OCI-LY3 (cell line): ENCODE measurements around the gene NTN5.
"Not testable (repeated sequence)": the region's sequence is repeated elsewhere in the genome, so short reads cannot be mapped to it uniquely, and the experiment has no call there.

Experiments
- H2AFZ ChIP-seq: fragments of 200-600, 300-600 bp; shearing (Covaris generic); 2 replicates; pipeline ENCODE4 v1.6.0; 2014; ENCODE audit warnings: antibody characterized with exemption, low read depth, low read length
- H3K27ac ChIP-seq: fragments of 200-600, 300-600 bp; sonication (generic); 2 replicates; pipeline ENCODE4 v1.5.1; 2014; ENCODE audit warnings: mild to moderate bottlenecking, low read length, moderate library complexity, mixed read lengths
- H3K27me3 ChIP-seq: fragments of 200-600, 300-600 bp; sonication (generic); 2 replicates; pipeline ENCODE4 v1.6.1; 2014; ENCODE audit warnings: low read depth, low read length, mixed read lengths
- H3K36me3 ChIP-seq: fragments of 200-600, 300-600 bp; sonication (generic); replicated peaks from 2 replicates; pipeline ENCODE3; 2014; ENCODE audit warnings: low read depth, low read length, mixed read lengths
- H3K4me1 ChIP-seq: fragments of 300-600, 200-600 bp; sonication (generic); 2 replicates; pipeline ENCODE4 v1.6.1; 2014; ENCODE audit warnings: low read length, mixed read lengths
- H3K4me2 ChIP-seq: fragments of 200-600, 300-600 bp; sonication (generic); 2 replicates; pipeline ENCODE4 v1.6.1; 2014; ENCODE audit warnings: low read length, mixed read lengths
- H3K4me3 ChIP-seq: fragments of 300-600, 200-600 bp; sonication (generic); 2 replicates; pipeline ENCODE4 v1.5.1; 2014; ENCODE audit warnings: antibody characterized with exemption, mild to moderate bottlenecking, low read length, moderate library complexity
- H3K79me2 ChIP-seq: fragments of 300-600, 200-600 bp; shearing (Covaris generic); 2 replicates; pipeline ENCODE4 v1.6.1; 2014; ENCODE audit warnings: mild to moderate bottlenecking, low read length, mixed read lengths
- H3K9ac ChIP-seq: fragments of 300-600, 200-600 bp; shearing (Covaris generic); 2 replicates; pipeline ENCODE4 v1.6.0; 2014; ENCODE audit warnings: mild to moderate bottlenecking, low read length, moderate library complexity
- H3K9me3 ChIP-seq: fragments of 200-600, 300-600 bp; shearing (Covaris generic); 2 replicates; pipeline ENCODE4 v1.6.1; 2014; ENCODE audit warnings: low read length, mixed read lengths; ENCODE audit not compliant: insufficient read depth
- H4K20me1 ChIP-seq: fragments of 200-600, 300-600 bp; sonication (generic); 2 replicates; pipeline ENCODE4 v1.6.1; 2016; ENCODE audit warnings: low read length, mixed read lengths; ENCODE audit not compliant: insufficient read depth
- CTCF ChIP-seq: fragments of 200-600, 300-600 bp; sonication (generic); IDR thresholded peaks from 2 replicates; pipeline ENCODE4 v1.5.1; 2014; ENCODE audit warnings: antibody characterized with exemption, low read length, low read depth
- EZH2phosphoT487 ChIP-seq: fragments of 200-600 bp; shearing (Covaris generic); IDR thresholded peaks from 2 replicates; pipeline ENCODE4 v1.6.1; 2018; ENCODE audit warnings: antibody characterized with exemption, mixed run types, low read depth

Gene NTN5

GRCh38 chr19:48680436-48681126 is 7.8 kb upstream of the NTN5 start:
- Histone ChIP-seq H3K36me3 (no peaks in the 10 kb centered on the region), H3K27me3 (no peaks in the 10 kb centered on the region), H2AFZ (no peak overlapping the region), H3K4me3 (no peak overlapping the region), H3K4me1 (no peaks in the 10 kb centered on the region), H4K20me1 (no peaks in the 10 kb centered on the region), H3K9ac (no peak overlapping the region), H3K9me3 (no peaks in the 10 kb centered on the region), H3K79me2 (no peaks in the 10 kb centered on the region), H3K27ac (no peak overlapping the region), H3K4me2 (no peak overlapping the region)
- TF ChIP-seq CTCF (no peak), EZH2phosphoT487 (no peak)

GRCh38 chr19:48680006-48680405 is 7.2 kb upstream of the NTN5 start:
- H3K36me3 ChIP-seq, H3K27me3 ChIP-seq, H3K27ac ChIP-seq, H3K9ac ChIP-seq, H3K79me2 ChIP-seq, H3K4me2 ChIP-seq, H2AFZ ChIP-seq, H3K9me3 ChIP-seq, H3K4me1 ChIP-seq, H3K4me3 ChIP-seq, H4K20me1 ChIP-seq: not testable (repeated sequence)

- H3K36me3 ChIP-seq, result no peaks in the 10 kb centered on the region
- no peak overlapping the region for H3K9ac ChIP-seq
- no peaks in the 10 kb centered on the region for H3K79me2 ChIP-seq
- no peak for TF ChIP-seq EZH2phosphoT487
- no peak for TF ChIP-seq CTCF
- no peaks in the 10 kb centered on the region for H3K27me3 ChIP-seq
- no peak overlapping the region for H3K27ac ChIP-seq
- H3K4me3 ChIP-seq, result no peak overlapping the region
- no peak overlapping the region for H3K4me2 ChIP-seq
- no peaks in the 10 kb centered on the region for H3K9me3 ChIP-seq
- no peak overlapping the region for H2AFZ ChIP-seq
- no peaks in the 10 kb centered on the region for H4K20me1 ChIP-seq
- H3K4me1 ChIP-seq, result peaks cover 5% of the 10 kb centered on the region
Observed at GRCh38 chr19:48678201-48678600, 5.4 kb upstream of the NTN5 start.

- H3K9me3 ChIP-seq, result no peaks in the 10 kb centered on the region
- H3K4me1 ChIP-seq, result peaks cover 5% of the 10 kb centered on the region
- H2AFZ ChIP-seq, result no peak overlapping the region
- no peak overlapping the region for H3K4me3 ChIP-seq
- H3K27me3 ChIP-seq, result no peaks in the 10 kb centered on the region
- H4K20me1 ChIP-seq, result no peaks in the 10 kb centered on the region
- TF ChIP-seq CTCF, result no peak
- no peak for TF ChIP-seq EZH2phosphoT487
- no peak overlapping the region for H3K27ac ChIP-seq
- no peaks in the 10 kb centered on the region for H3K36me3 ChIP-seq
- no peak overlapping the region for H3K9ac ChIP-seq
- H3K79me2 ChIP-seq, result no peaks in the 10 kb centered on the region
- H3K4me2 ChIP-seq, result no peak overlapping the region
Observed at GRCh38 chr19:48676887-48677286, 4.1 kb upstream of the NTN5 start.
